Neural progenitor cell (in vitro differentiated cells): ENCODE results near the gene RPL3. TPM values are rescaled to one million over a fixed set of nuclear protein-coding genes. Genes with fewer than 3 reads are reported as not detected.
A peak's percentile ranks its signal among the peaks of the same experiment; 100 is the strongest.
"Not testable (repeated sequence)": the region's sequence is repeated elsewhere in the genome, so short reads cannot be mapped to it uniquely, and the experiment has no call there.

Source experiments
- DNase-seq: peaks from one replicate; pipeline ENCODE4 v3.0.0-alpha.2; 2016; ENCODE audit warnings: low spot score
- H2AFZ ChIP-seq: fragments of 200-600 bp; sonication (generic); replicated peaks from 2 replicates; pipeline ENCODE4 v1.6.1; 2016; ENCODE audit warnings: antibody characterized with exemption
- H3F3A ChIP-seq: fragments of 200-600 bp; sonication (generic); 2 replicates; pipeline ENCODE4 v1.6.1; 2016; ENCODE audit warnings: antibody characterized with exemption, low read depth
- H3K27ac ChIP-seq: fragments of 200-600 bp; sonication (generic); 2 replicates; pipeline ENCODE4 v1.5.1; 2016; ENCODE audit warnings: mild to moderate bottlenecking
- H3K27me3 ChIP-seq: fragments of 200-600 bp; sonication (generic); 2 replicates; pipeline ENCODE4 v1.6.1; 2016; ENCODE audit warnings: mild to moderate bottlenecking, moderate library complexity
- H3K36me3 ChIP-seq: fragments of 200-600 bp; sonication (generic); 2 replicates; pipeline ENCODE4 v1.5.1; 2016
- H3K4me1 ChIP-seq: fragments of 200-600 bp; sonication (generic); 2 replicates; pipeline ENCODE4 v1.6.1; 2016; ENCODE audit warnings: mixed run types
- H3K4me2 ChIP-seq: fragments of 200-600 bp; sonication (generic); 2 replicates; pipeline ENCODE4 v1.6.1; 2016
- H3K4me3 ChIP-seq: fragments of 200-600 bp; sonication (generic); 2 replicates; pipeline ENCODE4 v1.5.1; 2016
- H3K79me2 ChIP-seq: fragments of 200-600 bp; sonication (generic); 2 replicates; pipeline ENCODE4 v1.6.1; 2016; ENCODE audit warnings: low read depth
- H3K9ac ChIP-seq: fragments of 200-600 bp; sonication (generic); 2 replicates; pipeline ENCODE4 v1.6.1; 2016
- H3K9me3 ChIP-seq: fragments of 200-600 bp; sonication (generic); 2 replicates; pipeline ENCODE4 v1.5.1; 2016; ENCODE audit warnings: low read depth
- H4K20me1 ChIP-seq: fragments of 200-600 bp; sonication (generic); 2 replicates; pipeline ENCODE4 v1.6.1; 2016; ENCODE audit warnings: low read depth
- H3K27ac Mint-ChIP-seq: 3 replicates; pipeline ENCODE4 v1.8.0; 2021; ENCODE audit warnings: mixed read lengths
- H3K27me3 Mint-ChIP-seq: 2 replicates; pipeline ENCODE4 v1.8.0; 2022; ENCODE audit warnings: low read depth, mild to moderate bottlenecking, inconsistent platforms, moderate library complexity, mixed read lengths; ENCODE audit not compliant: insufficient read depth
- H3K36me3 Mint-ChIP-seq: 3 replicates; pipeline ENCODE4 v1.8.0; 2021; ENCODE audit warnings: mixed read lengths
- H3K4me1 Mint-ChIP-seq: 3 replicates; pipeline ENCODE4 v1.8.0; 2021; ENCODE audit warnings: mixed read lengths
- H3K4me3 Mint-ChIP-seq: 3 replicates; pipeline ENCODE4 v1.8.0; 2021; ENCODE audit warnings: mild to moderate bottlenecking, moderate library complexity, mixed read lengths
- H3K9me3 Mint-ChIP-seq: 3 replicates; pipeline ENCODE4 v1.8.0; 2020; ENCODE audit warnings: mixed read lengths
- CTCF ChIP-seq: fragments of 200-600 bp; sonication (generic); IDR thresholded peaks from 2 replicates; pipeline ENCODE4 v1.5.1; 2017; ENCODE audit warnings: antibody characterized with exemption, mild to moderate bottlenecking
- EZH2 ChIP-seq: fragments of 200-600 bp; sonication (generic); IDR thresholded peaks from 2 replicates; pipeline ENCODE4 v1.6.1; 2017; ENCODE audit warnings: antibody characterized with exemption, mild to moderate bottlenecking, moderate library complexity
- EZH2phosphoT487 ChIP-seq: fragments of 200-600 bp; sonication (generic); IDR thresholded peaks from 2 replicates; pipeline ENCODE4 v1.6.1; 2017; ENCODE audit warnings: antibody characterized with exemption
- total RNA-seq: library from RNA; depleted of rRNA; stranded (reverse); fragments of >200 nt; gene quantifications from 2 replicates; pipeline ENCODE4 v1.2.3, GENCODE V29; 2015; ENCODE audit warnings: low replicate concordance

The RPL3 gene
- total RNA-seq, 1 donor from 2014 or later = 3,021 TPM

GRCh38 chr22:39332441-39333064, 13.1 kb upstream of the RPL3 start:
- TF ChIP-seq EZH2phosphoT487 (no peak), CTCF (no peak), EZH2 (no peak)
- H3K27me3 Mint-ChIP-seq = peaks cover 3% of the 10 kb centered on the region
- Histone ChIP-seq H3K79me2 (no peaks in the 10 kb centered on the region), H3K4me2 (no peak overlapping the region), H3K4me3 (no peak overlapping the region), H3K36me3 (no peaks in the 10 kb centered on the region), H3K9ac (no peak overlapping the region), H2AFZ (no peak overlapping the region), H3K27me3 (no peaks in the 10 kb centered on the region), H3K9me3 (no peaks in the 10 kb centered on the region), H3F3A (peaks cover 6% of the 10 kb centered on the region), H3K27ac (peak overlapping the region; percentile 87), H3K4me1 (peaks cover 3% of the 10 kb centered on the region), H4K20me1 (no peaks in the 10 kb centered on the region)
- no peaks in the 10 kb centered on the region for H3K9me3 Mint-ChIP-seq
- no peaks in the 10 kb centered on the region for H3K36me3 Mint-ChIP-seq
- no peak for DNase-seq
- H3K4me3 Mint-ChIP-seq = no peak overlapping the region
- peaks cover 13% of the 10 kb centered on the region for H3K4me1 Mint-ChIP-seq
- H3K27ac Mint-ChIP-seq = peak overlapping the region; percentile 53

- H3K27me3 ChIP-seq, DNase-seq, H3K4me3 ChIP-seq, H3K79me2 ChIP-seq, H3K36me3 ChIP-seq, H3K9me3 ChIP-seq, H3K9ac ChIP-seq, H3K27me3 Mint-ChIP-seq, H3K4me2 ChIP-seq, H3K4me3 Mint-ChIP-seq, H3K36me3 Mint-ChIP-seq, H4K20me1 ChIP-seq, H3K9me3 Mint-ChIP-seq, H2AFZ ChIP-seq, H3F3A ChIP-seq, H3K27ac Mint-ChIP-seq, H3K4me1 ChIP-seq, H3K27ac ChIP-seq: not testable (repeated sequence)
- H3K4me1 Mint-ChIP-seq = peaks cover 24% of the 10 kb centered on the region
Measured at GRCh38 chr22:39330553-39330952, 11.1 kb upstream of the RPL3 start.

- Mint-ChIP-seq H3K9me3 (no peaks in the 10 kb centered on the region), H3K36me3 (no peaks in the 10 kb centered on the region), H3K27ac (no peak overlapping the region), H3K4me3 (no peak overlapping the region), H3K27me3 (peaks cover 7% of the 10 kb centered on the region), H3K4me1 (peaks cover 21% of the 10 kb centered on the region)
- DNase-seq = no peak
- Histone ChIP-seq H3K4me1 (peaks cover 3% of the 10 kb centered on the region), H3K36me3 (no peaks in the 10 kb centered on the region), H3K27me3 (no peaks in the 10 kb centered on the region), H4K20me1 (no peaks in the 10 kb centered on the region), H3K4me3 (no peak overlapping the region), H3K9ac (no peak overlapping the region), H3F3A (peaks cover 6% of the 10 kb centered on the region), H3K27ac (no peak overlapping the region), H3K9me3 (no peaks in the 10 kb centered on the region), H3K79me2 (no peaks in the 10 kb centered on the region), H2AFZ (no peak overlapping the region), H3K4me2 (no peak overlapping the region)
- TF ChIP-seq CTCF = no peak
- TF ChIP-seq EZH2phosphoT487 = no peak
- TF ChIP-seq EZH2 = no peak
Measured at GRCh38 chr22:39327995-39328754, 8.8 kb upstream of the RPL3 start.

- no peak overlapping the region for H3K27ac ChIP-seq
Measured at GRCh38 chr22:39325392-39325932, 6.0 kb upstream of the RPL3 start.

More at GRCh38 chr22:39325392-39325932, 6.0 kb upstream of the RPL3 start:
- Histone ChIP-seq H3K9me3 (no peaks in the 10 kb centered on the region), H3K79me2 (no peaks in the 10 kb centered on the region), H3F3A (peaks cover 4% of the 10 kb centered on the region), H3K4me2 (no peak overlapping the region), H3K9ac (no peak overlapping the region), H4K20me1 (no peaks in the 10 kb centered on the region), H3K27me3 (no peaks in the 10 kb centered on the region), H3K36me3 (no peaks in the 10 kb centered on the region), H2AFZ (no peak overlapping the region), H3K4me3 (no peak overlapping the region), H3K4me1 (no peaks in the 10 kb centered on the region)
- Mint-ChIP-seq H3K9me3 (no peaks in the 10 kb centered on the region), H3K4me3 (no peak overlapping the region), H3K4me1 (peaks cover 14% of the 10 kb centered on the region), H3K27me3 (peaks cover 5% of the 10 kb centered on the region), H3K36me3 (no peaks in the 10 kb centered on the region), H3K27ac (peak overlapping the region; percentile 9)
- TF ChIP-seq EZH2phosphoT487 = no peak
- TF ChIP-seq EZH2 = no peak
- TF ChIP-seq CTCF = no peak
- DNase-seq = no peak
